T-helper 22 cell (primary cell): ENCODE data around the gene ARID5A.
"Not testable (repeated sequence)": the region's sequence is repeated elsewhere in the genome, so short reads cannot be mapped to it uniquely, and the experiment has no call there.

Experiments used
- DNase-seq: peaks from one replicate; pipeline ENCODE4 v3.0.0-alpha.2; 2020; ENCODE audit warnings: low read depth

ARID5A gene

DNA sequence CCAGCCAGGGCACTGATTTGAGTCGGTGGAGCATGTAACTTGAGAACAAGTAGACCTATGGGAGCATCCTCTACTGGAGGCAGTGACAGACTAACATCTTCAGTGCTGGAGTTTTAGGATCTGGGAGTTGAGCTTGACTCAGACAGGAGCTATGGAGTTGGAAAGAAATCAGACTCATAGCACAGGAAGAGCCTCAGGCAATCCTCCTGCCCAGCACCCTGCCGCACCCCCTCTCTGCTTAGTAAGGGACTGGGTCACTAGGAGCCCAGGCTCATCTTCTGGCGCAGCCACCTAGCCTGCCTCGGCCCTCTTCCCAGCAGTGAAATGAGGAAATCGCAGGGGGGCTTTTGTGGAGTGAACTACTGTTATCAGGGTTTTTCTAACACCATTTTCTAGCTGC, 3.6 kb downstream of the ARID5A start:
- no peak for DNase-seq

DNA sequence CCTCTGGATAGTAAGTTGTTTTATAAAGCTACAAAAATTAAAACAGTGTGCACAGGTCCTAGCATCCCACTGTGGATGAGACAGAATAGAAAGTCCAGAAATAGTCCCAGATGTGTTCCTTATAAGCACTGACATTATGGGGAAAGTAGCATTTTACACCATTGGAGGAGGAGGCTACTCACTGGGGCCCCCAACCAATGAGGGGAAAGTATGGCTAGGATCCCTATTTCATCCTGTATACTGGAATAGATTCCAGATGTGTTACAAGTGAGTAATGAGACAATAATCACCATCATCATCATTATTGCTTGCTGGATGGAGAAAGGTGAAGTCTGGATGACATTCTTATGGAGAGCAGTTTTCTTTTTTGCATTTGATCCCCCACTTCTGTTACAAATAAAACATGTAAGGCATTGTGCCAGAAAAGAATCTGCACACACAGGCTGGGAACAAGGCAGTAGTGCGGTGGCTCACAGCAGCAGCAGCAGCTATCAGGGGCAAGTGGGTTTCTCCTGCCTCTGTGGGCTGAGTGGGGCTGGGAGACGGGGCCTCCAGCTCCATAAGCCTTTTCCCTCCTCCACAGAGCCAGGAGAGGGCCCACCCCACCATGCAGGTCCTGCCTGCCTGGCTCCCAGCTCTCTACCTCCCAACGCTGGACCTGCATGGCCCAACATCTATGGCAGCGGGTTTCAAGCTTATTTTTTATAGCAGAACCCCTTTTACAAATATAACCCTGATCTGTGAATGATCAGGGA, 5.0 kb downstream of the ARID5A start:
- DNase-seq: no peak

DNA sequence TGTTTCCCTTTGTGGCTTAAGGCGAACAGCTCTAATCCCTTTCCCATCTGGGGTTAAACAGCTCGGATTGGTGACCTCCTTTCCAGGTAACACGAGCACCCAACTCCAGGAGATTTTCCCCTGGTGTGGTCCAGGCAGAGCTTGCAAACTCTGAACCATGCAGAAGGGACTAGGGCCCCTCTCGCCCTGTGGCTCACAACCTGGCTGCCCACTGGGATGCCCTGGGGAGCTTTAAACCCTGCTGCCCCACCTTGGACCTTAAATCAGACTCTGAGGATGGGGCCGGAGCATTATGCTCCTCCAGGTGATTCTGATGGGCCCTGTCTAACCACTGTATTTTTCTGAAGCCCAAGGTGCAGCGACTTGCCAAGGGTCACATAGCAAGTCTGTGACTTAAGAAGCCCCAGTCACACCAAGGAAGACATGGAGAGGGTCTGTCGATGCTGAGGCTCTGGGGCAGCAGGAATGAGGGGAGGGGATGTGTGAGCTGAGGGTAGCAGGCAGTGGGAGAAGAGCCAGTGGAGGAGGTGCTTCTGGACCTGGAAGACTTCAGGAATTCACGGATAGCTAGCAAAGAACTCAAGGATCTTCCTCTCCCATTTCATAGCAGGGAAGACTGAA, 5.9 kb downstream of the ARID5A start:
- DNase-seq: no peak

DNA sequence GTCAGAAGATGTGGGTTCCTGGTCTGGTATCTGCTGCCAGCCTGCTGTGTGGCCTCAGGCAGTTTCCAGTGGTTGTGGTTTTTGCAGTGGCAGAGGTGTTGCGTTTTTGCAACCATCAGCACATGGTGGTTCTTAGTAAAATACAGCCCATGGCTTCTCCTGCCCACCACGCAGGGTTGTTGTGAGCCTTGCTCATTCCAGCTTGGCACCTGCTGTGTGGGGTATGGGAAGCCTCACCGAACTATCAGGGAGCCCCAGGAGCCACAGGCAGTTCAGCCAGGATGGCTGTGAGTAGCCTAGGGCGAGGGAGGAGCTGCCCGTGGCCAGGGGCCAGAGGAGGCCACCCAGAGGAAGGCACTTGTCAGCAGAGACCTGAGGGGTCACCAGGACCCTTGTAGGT, 9.8 kb downstream of the ARID5A start:
- DNase-seq: no peak

DNA sequence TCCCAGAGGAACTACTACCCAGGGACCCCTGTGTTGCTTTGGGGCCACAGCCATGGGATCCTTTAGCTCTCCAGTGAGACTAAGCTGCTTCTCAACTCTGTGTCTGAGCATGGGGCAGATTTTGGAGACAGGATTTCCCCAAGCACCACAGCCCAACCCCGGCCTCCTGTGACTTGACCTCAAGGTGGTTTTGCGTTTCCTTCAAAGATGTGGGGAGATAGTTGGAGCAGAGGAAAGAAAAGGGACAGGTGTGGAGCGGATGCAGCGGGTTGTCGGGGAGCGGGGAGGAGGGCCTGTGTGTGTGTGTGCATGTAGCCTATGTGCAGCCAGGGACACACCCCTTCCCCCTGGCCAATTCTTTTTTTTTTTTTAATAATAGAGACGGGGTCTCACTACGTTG, 10.2 kb downstream of the ARID5A start:
- DNase-seq: no peak

DNA sequence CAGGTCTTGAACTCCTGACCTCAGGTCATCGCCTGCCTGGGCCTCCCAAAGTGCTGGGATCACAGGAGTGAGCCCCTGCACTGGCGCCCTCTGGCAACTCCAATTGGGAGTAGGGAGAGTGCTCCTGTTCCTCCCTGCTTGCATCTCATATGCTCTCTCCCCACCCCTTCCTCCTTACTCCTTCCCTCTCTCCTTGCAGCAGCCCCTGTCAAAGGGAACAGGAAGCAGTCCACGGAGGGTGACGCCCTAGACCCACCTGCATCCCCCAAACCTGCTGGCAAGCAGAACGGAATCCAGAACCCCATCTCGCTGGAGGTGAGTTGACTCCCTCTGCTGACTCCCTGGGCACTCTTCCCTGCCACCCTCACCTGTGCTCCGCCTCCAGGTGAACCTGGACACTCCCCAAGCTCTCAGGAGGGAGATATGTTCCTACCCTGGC, 10.7 kb downstream of the ARID5A start:
- DNase-seq: no peak

DNA sequence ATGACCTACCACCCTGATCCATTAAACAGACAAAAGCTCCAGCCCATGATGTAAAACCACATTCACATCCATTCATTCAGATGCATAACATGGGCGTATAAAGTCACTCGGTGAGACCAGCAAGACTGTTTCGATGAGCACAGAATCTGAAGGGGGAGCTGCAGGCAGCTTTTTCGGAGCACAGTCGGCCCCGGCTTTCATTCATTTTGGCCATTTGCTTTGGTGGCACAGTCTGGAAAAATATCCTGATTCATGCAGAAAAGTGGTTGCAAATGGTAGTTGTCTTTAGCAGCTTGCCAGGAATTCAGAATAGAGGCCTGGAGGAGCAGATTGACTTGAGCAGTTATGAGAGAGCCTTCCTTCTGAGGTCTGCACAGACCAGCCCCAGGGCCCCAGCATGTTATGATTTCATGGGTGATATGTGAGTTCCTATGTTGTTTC, 11.2 kb downstream of the ARID5A start:
- no peak for DNase-seq

DNA sequence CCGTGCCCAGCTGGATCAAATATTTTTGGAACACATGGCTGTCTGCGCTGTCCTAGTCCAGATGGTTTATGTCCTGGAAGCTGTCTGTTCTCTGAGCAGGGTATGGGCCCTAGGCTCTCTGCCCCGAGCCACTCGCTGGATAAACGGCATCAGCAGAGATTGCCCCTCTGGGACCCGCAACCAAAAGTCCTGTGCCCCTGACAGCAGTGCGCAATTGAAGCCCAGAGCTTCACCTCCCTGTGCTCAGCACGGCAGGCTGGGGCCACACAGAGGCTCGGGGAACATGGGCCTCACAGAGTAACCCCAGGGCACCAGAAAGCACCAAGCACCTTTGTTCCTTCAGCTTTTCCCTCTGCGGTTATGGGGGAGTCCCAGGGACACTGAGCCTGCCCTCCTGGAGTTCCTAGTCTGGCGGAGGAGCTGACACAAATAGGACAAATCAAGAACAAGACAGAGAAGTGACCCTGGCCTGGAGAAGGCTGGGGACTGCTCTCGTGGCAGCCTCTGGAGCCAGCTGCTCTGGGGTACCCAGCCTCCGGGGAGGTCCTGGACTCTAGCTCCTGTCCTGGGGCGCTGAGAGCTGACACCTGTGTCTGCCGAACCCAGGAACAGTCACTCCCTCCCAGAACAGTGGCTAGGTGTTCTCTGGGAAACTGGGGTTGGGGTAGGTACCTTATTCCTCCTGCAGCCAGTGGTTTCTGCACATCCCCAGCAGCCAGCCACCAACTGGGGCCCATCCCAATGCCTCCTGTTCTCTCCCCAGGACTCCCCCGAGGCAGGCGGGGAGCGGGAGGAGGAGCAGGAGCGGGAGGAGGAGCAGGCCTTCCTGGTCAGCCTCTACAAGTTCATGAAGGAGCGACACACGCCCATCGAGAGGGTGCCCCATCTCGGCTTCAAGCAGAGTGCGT, 12.3 kb downstream of the ARID5A start:
- no peak for DNase-seq

DNA sequence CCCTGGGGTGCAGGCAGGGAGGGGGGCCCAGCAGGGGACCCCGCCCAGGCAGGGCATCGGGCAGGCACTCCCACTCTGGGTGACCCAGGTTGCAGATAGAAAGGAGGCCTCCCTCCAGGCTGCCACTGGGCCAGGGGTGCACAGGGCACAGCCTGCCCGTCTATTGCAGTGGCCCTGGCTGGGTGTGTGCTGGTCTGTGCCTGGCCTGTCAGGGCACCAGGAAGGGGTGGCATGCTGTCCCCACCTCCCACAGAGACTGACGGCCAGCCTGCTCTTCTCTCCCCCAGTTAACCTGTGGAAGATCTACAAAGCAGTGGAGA, 12.9 kb downstream of the ARID5A start:
- no peak for DNase-seq

DNA sequence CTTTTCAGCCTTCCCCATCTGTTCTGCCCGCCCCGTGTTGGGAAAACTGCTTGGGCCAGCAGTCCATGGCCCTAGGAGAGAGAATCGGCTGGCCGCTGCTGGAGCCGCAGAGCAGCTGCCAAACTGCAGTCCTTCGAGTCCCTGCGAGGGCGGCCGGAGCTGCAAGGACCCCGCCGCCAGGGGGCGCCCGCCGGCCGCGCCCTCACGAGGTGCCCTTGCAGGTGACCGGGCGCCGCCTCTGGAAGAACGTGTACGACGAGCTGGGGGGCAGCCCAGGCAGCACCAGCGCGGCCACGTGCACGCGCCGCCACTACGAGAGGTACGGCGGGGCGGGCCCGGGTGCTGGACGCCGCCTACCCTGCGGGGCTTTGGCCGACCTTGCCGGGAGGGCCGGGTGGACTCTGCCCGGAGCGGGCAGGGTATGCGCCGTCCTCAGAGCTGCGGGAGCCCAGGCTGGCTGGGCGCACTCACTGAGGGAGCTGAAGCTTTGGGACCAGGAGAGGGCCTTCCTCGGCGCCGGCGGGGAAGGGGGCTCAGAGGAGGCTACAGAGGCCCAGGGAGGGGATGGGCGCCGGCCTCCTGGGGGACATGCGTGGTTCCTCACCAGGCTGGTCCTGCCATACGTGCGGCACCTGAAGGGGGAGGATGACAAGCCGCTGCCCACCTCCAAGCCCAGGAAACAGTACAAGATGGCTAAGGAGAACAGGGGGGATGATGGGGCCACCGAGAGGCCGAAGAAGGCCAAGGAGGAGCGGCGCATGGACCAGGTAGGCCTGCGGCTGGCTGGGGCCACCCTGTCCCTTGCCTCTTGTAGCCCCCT, 13.6 kb downstream of the ARID5A start:
- no peak for DNase-seq

DNA sequence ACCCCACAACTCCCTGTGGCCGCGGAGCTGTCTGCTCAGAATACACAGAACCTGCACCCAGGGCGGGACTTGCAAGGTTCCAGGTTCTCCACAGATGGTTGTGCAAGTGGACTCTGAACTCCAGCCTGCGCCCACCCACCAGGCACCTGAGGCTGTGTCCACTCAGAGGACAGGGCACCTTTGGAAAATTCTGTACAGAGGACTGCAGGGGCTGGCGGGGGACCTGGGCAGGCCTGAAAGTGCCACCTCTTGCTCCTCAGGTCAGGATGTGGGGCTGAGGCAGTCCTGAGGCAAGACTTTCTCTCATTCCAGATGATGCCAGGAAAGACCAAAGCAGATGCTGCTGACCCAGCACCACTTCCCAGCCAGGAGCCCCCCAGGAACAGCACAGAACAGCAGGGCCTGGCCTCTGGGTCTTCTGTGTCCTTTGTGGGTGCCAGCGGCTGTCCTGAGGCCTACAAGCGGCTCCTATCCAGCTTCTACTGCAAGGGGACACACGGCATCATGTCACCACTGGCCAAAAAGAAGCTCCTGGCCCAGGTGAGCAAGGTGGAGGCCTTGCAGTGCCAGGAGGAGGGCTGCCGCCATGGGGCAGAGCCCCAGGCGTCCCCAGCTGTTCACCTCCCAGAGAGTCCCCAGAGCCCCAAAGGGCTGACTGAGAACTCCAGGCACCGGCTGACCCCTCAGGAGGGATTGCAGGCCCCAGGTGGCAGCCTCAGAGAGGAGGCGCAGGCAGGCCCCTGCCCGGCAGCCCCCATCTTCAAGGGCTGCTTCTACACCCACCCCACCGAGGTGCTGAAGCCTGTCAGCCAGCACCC, 14.4 kb downstream of the ARID5A start:
- no peak for DNase-seq

DNA sequence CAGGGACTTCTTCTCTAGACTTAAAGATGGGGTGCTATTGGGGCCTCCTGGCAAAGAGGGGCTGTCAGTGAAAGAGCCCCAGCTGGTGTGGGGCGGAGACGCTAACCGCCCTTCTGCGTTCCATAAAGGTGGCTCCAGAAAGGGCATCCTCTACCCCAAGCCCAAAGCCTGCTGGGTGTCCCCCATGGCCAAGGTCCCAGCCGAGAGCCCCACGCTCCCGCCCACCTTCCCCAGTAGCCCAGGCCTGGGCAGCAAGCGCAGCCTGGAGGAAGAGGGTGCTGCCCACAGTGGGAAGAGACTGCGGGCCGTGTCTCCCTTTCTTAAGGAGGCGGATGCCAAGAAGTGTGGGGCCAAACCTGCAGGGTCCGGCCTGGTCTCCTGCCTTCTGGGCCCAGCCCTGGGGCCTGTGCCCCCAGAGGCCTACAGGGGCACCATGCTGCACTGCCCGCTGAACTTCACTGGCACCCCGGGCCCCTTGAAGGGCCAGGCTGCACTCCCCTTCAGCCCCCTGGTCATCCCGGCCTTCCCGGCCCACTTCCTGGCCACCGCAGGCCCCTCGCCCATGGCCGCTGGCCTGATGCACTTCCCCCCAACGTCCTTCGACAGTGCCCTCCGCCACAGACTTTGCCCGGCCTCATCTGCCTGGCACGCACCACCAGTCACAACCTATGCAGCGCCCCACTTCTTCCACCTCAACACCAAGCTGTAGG, 15.2 kb downstream of the ARID5A start:
- no peak for DNase-seq

DNA sequence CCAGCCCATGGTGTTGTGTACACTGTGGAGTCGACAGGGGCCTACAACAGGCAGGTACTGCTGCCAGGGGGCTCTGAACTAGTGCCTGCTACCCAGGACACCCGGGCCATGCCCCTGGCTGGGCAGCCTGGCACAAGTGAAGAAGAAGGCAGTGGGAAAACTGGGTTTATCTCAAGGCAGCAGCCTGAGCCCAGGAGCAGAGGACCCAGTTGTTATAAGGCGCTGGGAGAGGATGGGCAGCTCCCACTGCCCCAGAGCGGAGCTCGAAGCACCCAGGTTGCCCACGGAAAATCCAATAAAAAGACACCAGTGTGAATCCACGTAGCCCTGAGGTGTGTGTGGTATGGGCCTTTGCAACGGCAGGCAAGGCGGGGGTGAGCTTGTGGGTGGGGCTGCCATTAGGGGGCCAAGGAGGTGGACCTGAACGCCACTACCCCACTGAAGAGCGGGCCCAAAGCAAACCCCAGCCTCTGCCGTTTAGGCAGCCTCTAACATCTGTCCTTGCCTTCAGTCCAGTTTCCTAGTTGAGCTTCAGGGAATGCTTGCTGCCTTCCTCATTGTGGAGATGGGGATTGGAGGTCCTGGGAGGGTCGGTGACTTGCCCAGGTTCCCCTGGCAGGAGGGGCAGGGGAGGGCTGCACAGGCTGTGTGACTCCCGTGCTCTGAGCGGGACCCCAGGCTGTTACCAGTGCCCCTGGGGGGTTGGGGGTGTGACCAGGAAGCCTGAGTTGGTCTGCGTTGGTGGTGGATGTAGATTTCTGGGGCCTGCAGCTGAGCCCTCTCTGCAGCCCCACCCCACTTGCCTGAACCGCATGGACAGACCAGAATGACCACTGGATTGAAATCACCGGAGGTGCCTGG, 16.0 kb downstream of the ARID5A start:
- DNase-seq: no peak

DNA sequence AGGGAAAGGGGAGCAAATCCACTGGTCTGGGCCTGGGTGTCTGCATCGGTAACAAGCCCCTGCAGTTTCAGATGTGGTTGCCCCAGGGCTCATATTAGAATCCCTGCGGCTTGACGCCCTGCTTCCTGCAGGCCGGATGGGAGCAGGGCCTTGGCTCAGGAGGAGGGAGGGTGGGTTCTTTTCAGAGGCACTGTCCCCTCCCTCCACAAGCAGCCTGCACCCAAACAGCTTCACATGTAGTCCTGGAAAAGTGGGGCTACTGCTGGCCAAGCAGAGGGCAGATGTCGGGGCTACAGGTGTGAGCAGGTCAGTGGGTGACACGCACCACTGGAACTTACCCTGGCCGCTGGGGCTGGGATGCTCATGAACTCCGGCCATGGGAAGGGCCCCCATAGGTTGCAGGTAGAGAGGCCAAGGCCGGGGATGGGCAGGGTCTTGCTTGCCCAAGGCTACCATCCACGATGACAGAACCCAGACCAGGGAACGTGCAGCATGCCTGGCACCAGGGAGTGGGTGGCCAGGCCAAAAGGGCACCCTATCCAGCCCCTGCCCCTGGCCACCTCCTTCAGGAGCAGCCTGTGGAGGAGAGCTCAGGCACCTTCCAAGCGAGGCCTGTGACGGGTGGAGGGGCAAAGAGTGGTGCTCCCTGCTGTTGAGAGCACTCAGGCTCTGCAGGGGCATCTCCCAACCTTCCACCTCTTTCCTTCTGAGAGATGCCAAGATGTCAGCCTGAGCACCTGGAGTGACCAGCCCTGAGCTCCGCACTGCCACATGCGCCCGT, 16.8 kb downstream of the ARID5A start:
- DNase-seq: no peak

DNA sequence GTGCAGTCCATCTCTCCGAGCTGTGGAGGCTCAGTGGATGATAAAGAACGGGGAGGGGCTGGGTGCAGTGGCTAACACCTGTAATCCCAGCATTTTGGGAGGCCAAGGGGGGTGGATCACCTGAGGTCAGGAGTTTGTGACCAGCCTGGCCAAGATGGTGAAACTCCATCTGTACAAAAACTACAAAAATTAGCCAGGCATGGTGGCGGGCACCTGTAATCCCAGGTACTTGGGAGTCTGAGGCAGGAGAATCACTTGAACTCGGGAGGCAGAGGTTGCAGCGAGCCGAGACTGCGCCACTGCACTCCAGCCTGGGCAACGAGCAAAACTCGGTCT, 17.4 kb downstream of the ARID5A start:
- not testable (repeated sequence) for DNase-seq

DNA sequence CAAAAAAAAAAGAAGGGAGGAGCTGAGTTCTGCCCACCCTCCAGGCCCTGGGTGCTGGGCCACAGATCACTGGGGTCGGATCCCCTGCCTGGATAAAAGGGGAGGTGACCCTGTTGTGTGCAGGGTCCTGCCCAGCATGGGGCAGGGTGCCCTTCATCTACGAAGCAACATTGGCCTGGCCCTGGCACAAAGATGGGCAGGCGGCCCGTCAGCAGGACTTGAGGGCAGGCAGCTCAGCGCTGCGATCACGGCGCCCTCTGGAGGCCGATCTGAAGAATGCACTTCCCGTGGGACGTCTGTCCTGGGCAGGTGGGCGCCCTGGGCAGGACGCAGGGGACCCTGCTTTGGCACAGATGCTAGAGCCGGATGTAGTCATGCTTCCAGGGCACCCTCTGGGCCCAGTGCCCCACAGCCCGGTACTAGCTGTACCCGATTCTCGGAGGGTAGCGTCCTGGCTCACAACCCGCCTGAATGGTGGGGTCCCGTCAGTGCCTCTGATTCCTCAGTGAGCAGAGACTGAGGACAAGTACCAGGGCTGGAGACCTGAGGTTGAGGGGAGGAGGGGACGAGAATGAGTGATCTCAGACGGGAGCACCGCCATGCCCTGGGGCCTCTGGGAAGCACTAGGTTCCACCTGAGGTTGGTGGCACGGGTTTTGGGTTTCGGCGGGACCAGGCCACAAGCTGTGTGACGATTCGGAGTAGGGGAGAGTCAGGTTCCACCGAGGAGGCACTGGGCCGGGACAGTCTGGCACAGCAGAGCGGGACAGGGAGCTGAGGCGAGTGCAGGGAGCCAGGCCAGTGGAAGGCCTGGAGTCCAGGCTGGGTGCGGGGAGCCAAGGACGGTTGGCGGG, 18.0 kb downstream of the ARID5A start:
- peak; percentile 43 for DNase-seq

DNA sequence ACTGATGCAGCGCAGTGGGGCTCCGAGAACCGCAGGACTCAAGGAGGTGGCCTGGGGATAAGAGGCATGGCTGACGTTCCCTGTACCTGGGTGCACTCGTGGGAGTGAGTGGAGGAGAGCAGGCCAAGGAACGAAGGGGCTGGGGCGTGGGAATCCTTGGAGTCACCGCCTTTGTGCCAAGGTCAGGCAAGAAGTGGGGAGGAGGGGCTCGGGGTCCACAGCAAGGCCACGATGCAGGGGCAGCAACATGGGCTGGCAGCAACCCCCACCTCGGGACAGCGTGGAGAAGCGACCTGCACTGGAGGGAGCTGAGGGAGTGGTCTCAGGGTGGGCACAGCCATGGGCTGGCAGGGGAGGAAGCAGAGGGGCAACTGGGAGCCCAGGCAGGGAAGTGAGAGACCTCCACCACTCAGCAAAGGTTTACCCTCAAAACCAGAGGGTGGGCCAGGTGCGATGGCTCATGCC, 18.6 kb downstream of the ARID5A start:
- DNase-seq: no peak
